Astrocyte of the cerebellum (primary cell): Measurements from ENCODE around the gene OXNAD1.

Experiments
- DNase-seq: peaks from one replicate; pipeline ENCODE4 v3.0.0-alpha.2; 2011; ENCODE audit warnings: low read depth
- H3K4me3 ChIP-seq: 2 replicates; pipeline ENCODE4 v1.5.1; 2011; ENCODE audit warnings: mild to moderate bottlenecking, low read depth, low read length, moderate library complexity
- in situ Hi-C: cut with HindIII; loops from 2 replicates; pipeline ENCODE4 v1.10.0; 2017; ENCODE audit warnings: low sequenced_read_pairs
- TF ChIP-seq, protein P1 (sequence below): IDR thresholded peaks from 2 replicates; pipeline ENCODE4 v1.5.1; 2012; ENCODE audit warnings: low read length, low read depth, moderate library complexity, mild to moderate bottlenecking; ENCODE audit errors: missing control alignments

Gene OXNAD1

DNA sequence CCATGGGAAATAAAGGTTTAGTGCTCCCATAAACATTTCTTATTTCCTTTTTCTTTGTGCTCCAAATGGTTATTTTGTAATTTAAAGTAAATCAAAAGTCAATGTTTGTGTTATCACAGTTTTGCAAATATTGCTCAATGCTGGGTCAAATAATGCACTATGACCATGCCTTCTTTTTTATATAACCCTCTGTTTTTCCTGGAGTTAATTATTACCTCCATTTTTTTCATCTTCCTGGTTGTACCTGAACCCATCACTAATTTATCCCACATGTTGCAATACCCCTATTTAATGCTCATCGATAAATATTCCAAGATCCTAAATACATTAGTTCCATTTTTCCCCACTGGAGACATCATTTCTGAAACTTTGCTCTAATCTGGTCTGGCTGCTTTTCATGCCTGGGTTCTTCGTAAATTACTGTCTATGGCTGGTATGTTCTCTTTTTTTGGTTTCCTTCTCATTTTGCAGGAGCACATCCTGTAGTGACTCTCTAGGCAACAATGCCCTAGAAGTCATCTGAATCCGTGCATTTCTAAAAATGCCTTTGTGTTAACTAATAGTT is 66.4 kb downstream of the OXNAD1 start:
- TF ChIP-seq, protein P1, sequence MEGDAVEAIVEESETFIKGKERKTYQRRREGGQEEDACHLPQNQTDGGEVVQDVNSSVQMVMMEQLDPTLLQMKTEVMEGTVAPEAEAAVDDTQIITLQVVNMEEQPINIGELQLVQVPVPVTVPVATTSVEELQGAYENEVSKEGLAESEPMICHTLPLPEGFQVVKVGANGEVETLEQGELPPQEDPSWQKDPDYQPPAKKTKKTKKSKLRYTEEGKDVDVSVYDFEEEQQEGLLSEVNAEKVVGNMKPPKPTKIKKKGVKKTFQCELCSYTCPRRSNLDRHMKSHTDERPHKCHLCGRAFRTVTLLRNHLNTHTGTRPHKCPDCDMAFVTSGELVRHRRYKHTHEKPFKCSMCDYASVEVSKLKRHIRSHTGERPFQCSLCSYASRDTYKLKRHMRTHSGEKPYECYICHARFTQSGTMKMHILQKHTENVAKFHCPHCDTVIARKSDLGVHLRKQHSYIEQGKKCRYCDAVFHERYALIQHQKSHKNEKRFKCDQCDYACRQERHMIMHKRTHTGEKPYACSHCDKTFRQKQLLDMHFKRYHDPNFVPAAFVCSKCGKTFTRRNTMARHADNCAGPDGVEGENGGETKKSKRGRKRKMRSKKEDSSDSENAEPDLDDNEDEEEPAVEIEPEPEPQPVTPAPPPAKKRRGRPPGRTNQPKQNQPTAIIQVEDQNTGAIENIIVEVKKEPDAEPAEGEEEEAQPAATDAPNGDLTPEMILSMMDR = no peak
- in situ Hi-C loops = no loop called here
- no peak overlapping the region for H3K4me3 ChIP-seq
- DNase-seq = no peak

DNA sequence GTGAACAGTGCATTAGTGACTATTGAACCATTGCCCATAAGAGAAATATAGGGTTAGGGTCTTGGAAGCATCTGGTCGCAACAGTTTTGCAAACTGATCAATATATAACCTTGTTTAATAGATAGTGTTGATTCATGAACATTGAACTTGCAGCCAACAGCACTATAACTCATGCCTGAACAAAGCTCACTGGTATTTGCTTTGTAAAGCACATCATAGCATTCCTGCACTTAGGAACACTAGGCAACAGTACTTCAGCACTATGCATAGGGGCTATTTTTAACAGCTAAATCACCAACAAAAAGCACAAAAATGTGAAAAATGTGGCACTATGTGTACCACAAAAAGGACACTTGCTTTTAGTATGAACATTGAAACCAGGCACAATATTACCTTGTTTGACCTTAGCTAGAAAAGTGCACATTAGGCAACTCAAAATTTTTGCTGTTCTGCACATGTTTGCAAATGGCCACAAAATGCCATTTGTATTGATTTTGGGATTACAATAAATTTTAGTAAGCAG is 68.0 kb downstream of the OXNAD1 start:
- no peak overlapping the region for H3K4me3 ChIP-seq
- no peak for DNase-seq
- TF ChIP-seq, protein P1 = no peak
- in situ Hi-C loops = no loop called here

DNA sequence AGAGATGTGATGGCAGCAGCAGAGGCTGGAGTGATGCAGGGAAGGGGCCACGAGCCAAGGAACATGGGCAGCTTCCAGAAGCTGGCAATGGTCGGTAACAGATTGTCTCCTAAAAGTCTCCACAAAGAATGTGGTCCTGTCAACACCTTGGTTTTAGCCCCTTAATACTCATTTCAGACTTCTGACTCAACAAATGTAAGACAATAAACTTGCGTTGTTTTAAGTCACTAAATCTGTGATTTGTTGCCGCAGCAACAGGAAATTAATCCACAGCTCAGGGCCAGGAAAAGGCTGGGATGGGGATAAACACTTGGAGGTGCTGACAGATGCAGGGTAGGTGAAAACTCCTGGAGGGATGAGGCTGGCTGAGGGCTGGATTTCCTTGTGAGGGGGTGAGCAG is 69.9 kb downstream of the OXNAD1 start:
- in situ Hi-C loops = no loop called here
- H3K4me3 ChIP-seq = no peak overlapping the region
- TF ChIP-seq, protein P1 = no peak
- no peak for DNase-seq

DNA sequence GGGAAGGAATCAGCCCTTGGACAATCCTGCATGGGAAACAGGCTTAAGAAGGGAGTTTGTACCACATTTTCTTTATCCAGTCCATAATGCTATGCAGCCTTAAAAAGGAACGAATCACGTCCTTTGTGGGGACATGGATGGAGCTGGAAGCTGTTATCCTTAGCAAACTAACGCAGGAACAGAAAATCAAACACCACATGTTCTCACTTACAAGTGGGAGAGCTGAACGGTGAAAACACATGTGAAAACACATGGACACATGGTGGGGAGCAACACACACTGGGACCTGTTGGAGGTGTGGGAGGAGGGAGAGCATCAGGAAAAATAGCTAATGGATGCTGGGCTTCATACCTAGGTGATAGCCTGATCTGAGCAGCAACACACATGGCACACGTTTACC is 70.3 kb downstream of the OXNAD1 start:
- TF ChIP-seq, protein P1 = no peak
- in situ Hi-C loops = no loop called here
- no peak overlapping the region for H3K4me3 ChIP-seq
- no peak for DNase-seq

DNA sequence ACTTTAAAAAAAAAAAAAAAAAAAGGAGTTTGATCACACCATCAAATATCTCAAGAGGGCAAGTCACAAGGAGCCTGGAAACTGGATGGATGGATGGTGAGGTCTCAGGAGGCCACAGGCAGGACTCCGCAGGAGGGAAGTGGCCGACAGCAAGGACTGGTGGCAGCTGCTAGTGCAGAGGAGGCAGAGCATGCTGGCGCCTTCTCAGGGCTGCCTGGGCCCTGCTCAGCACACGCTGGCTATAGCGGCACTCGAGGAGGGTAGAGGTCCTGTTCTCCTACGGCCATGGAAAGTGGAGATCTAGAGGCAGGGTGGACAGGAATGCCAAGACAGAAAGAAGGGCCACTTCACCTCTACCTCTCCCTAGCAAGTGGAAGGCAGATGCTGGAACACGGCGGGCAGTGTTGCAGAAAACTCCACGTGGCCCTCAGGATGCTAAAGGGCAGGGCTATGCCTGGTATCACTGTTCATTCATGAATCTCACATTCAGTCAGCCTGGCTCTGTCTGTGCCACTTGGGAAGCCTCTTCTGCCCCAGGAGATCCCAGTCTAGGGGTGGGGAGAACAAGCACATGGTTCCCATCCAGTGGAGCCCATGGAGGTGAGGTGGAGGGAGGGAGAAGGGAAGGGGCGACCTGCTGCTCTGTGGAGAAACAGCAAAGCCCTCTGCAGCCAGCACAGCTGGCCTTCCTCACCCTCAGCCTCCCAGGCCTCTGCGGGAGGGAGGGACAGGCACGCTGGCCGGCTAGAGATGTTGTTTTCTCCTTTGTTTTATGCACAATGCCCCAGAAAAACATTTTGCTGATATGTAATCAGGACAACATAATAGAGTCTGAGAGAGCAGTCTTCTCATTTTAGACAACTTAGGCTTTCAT is 71.0 kb downstream of the OXNAD1 start:
- no peak for DNase-seq
- H3K4me3 ChIP-seq = no peak overlapping the region
- in situ Hi-C loops = no loop called here
- TF ChIP-seq, protein P1 = no peak

DNA sequence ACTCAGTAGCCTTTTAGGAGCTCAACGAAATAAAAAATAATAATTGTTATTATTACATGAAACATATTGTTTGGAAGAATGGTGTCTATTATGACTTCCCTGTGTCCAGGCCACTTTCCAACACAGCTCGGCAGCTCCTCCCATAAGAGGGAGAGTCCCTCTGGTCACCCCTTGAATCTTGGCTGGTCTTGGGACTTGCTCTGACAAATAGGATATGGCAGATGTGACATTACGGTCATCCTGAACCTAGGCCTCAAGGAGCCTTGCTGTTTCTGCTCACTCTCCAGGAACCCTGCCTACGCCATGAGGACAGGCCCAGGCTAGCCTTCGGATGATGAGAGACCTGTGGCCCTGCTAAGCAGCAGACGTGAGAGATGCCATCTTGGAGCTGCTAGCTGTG is 71.8 kb downstream of the OXNAD1 start:
- no peak for DNase-seq
- H3K4me3 ChIP-seq = no peak overlapping the region
- TF ChIP-seq, protein P1 = no peak
- in situ Hi-C loops = no loop called here
